GM23338 (cell line): ENCODE results near the gene RTN4RL1.

Experiments
- CREB1 ChIP-seq: fragments of 250-450 bp; sonication (Bioruptor Pico); IDR thresholded peaks from 2 replicates; pipeline ENCODE4 v1.5.0; 2020; ENCODE audit warnings: low read depth, mild to moderate bottlenecking, moderate library complexity
- EZH2 ChIP-seq: fragments of 200-600 bp; sonication (generic); IDR thresholded peaks from one replicate; pipeline ENCODE4 v1.8.0; 2017; ENCODE audit warnings: antibody characterized with exemption, mild to moderate bottlenecking, low read depth; ENCODE audit not compliant: unreplicated experiment
- EZH2phosphoT487 ChIP-seq: fragments of 200-600 bp; sonication (generic); IDR thresholded peaks from one replicate; pipeline ENCODE4 v1.8.1; 2018; ENCODE audit warnings: antibody characterized with exemption; ENCODE audit not compliant: unreplicated experiment
- JUNB ChIP-seq: IDR thresholded peaks from one replicate; pipeline ENCODE4 v1.6.1; 2016; ENCODE audit warnings: antibody characterized with exemption; ENCODE audit not compliant: unreplicated experiment
- POLR2AphosphoS5 ChIP-seq: IDR thresholded peaks from 2 replicates; pipeline ENCODE4 v1.6.1; 2016; ENCODE audit warnings: antibody characterized with exemption, low read depth
- ZNF114 ChIP-seq: fragments of 250-450 bp; sonication (Bioruptor Pico); IDR thresholded peaks from 2 replicates; pipeline ENCODE4 v1.5.0; 2020; ENCODE audit warnings: mild to moderate bottlenecking, moderate library complexity
- ZNF331 ChIP-seq: fragments of 250-450 bp; sonication (Bioruptor Pico); IDR thresholded peaks from 2 replicates; pipeline ENCODE4 v1.5.0; 2020; ENCODE audit warnings: low read depth, mild to moderate bottlenecking, moderate library complexity
- ZNF462 ChIP-seq: fragments of 250-450 bp; sonication (Bioruptor Pico); IDR thresholded peaks from 2 replicates; pipeline ENCODE4 v1.5.0; 2020; ENCODE audit warnings: mild to moderate bottlenecking, moderate library complexity
- TF ChIP-seq, protein P1 (sequence below), 2 experiments: fragments of 200-600 bp in 1 of 2; sonication (generic) in 1 of 2; conservative IDR thresholded peaks; 2 replicates each; pipeline versions ENCODE4 v1.5.1 to v1.6.1; 2016 to 2017; ENCODE audit warnings: antibody characterized with exemption in 2 of 2, low read depth in 2 of 2, mild to moderate bottlenecking in 2 of 2, moderate library complexity in 1 of 2
- TF ChIP-seq, protein P2 (sequence below): IDR thresholded peaks from one replicate; pipeline ENCODE4 v1.6.1; 2018; ENCODE audit warnings: antibody characterized with exemption; ENCODE audit not compliant: unreplicated experiment

DNA sequence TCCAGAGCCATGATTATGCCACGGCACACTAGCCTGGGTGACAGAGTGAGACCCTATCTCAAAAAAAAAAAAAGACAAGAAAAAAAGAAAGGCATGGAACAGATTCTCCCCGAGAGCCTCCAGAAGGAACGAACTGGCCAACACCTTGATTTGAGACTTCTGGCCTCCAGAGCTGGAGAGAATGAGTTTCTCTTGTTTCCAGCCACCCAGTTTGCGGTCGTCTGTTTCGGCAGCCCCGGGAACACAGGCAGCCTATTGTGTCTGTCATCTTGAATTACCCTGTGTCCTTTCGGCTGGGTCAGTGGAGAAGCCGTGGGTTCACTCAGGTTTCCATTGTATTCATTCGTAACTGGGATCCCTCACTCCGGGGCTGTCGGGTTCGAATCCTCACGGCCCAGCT, 111.4 kb downstream of the RTN4RL1 start:
- TF ChIP-seq ZNF331: no peak
- TF ChIP-seq, protein P1, sequence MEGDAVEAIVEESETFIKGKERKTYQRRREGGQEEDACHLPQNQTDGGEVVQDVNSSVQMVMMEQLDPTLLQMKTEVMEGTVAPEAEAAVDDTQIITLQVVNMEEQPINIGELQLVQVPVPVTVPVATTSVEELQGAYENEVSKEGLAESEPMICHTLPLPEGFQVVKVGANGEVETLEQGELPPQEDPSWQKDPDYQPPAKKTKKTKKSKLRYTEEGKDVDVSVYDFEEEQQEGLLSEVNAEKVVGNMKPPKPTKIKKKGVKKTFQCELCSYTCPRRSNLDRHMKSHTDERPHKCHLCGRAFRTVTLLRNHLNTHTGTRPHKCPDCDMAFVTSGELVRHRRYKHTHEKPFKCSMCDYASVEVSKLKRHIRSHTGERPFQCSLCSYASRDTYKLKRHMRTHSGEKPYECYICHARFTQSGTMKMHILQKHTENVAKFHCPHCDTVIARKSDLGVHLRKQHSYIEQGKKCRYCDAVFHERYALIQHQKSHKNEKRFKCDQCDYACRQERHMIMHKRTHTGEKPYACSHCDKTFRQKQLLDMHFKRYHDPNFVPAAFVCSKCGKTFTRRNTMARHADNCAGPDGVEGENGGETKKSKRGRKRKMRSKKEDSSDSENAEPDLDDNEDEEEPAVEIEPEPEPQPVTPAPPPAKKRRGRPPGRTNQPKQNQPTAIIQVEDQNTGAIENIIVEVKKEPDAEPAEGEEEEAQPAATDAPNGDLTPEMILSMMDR (conservative IDR thresholded peaks at IDR 0.05; ENCODE audit: low read depth in 2 of 2): no peak
- TF ChIP-seq, protein P2, sequence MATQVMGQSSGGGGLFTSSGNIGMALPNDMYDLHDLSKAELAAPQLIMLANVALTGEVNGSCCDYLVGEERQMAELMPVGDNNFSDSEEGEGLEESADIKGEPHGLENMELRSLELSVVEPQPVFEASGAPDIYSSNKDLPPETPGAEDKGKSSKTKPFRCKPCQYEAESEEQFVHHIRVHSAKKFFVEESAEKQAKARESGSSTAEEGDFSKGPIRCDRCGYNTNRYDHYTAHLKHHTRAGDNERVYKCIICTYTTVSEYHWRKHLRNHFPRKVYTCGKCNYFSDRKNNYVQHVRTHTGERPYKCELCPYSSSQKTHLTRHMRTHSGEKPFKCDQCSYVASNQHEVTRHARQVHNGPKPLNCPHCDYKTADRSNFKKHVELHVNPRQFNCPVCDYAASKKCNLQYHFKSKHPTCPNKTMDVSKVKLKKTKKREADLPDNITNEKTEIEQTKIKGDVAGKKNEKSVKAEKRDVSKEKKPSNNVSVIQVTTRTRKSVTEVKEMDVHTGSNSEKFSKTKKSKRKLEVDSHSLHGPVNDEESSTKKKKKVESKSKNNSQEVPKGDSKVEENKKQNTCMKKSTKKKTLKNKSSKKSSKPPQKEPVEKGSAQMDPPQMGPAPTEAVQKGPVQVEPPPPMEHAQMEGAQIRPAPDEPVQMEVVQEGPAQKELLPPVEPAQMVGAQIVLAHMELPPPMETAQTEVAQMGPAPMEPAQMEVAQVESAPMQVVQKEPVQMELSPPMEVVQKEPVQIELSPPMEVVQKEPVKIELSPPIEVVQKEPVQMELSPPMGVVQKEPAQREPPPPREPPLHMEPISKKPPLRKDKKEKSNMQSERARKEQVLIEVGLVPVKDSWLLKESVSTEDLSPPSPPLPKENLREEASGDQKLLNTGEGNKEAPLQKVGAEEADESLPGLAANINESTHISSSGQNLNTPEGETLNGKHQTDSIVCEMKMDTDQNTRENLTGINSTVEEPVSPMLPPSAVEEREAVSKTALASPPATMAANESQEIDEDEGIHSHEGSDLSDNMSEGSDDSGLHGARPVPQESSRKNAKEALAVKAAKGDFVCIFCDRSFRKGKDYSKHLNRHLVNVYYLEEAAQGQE: no peak
- TF ChIP-seq ZNF114 (CRISPR knock-in tag): no peak
- TF ChIP-seq EZH2: no peak
- no peak for TF ChIP-seq POLR2AphosphoS5
- no peak for TF ChIP-seq ZNF462 (CRISPR knock-in tag)
- no peak for TF ChIP-seq CREB1
- no peak for TF ChIP-seq EZH2phosphoT487
- TF ChIP-seq JUNB: no peak
